CD14-positive monocyte (primary cell): ENCODE data around the gene HOXA11. TPM values are rescaled to one million over a fixed set of nuclear protein-coding genes. Genes with fewer than 3 reads are reported as not detected.

Experiments
- DNase-seq, 3 donors: peaks; one replicate each; pipeline ENCODE4 v3.0.0-alpha.2; 2011 to 2022
- H2AFZ ChIP-seq: 2 replicates; pipeline ENCODE4 v1.6.0; 2012; ENCODE audit warnings: mild to moderate bottlenecking, low read depth, low read length, inconsistent platforms; ENCODE audit not compliant: insufficient read depth, poor library complexity, severe bottlenecking
- H3K27ac ChIP-seq, 2 donors: 1 replicate in 1 of 2; 2 replicates in 1 of 2; pipeline ENCODE4 v1.5.1; 2012 to 2013; ENCODE audit warnings: low read length in 2 of 2, control low read depth in 1 of 2, inconsistent platforms in 1 of 2, low read depth in 1 of 2, mild to moderate bottlenecking in 1 of 2
- H3K27me3 ChIP-seq, 2 donors: one replicate each; pipeline versions ENCODE4 v1.6.0 to v1.6.1; 2011 to 2013; ENCODE audit warnings: low read length in 2 of 2; ENCODE audit not compliant: control insufficient read depth in 2 of 2, insufficient read depth in 2 of 2
- H3K36me3 ChIP-seq, 2 donors: replicated peaks in 1 of 2; 1 replicate in 1 of 2; 2 replicates in 1 of 2; pipeline versions ENCODE4 v1.5.1 to v1.6.1; 2012 to 2013; ENCODE audit warnings: low read length in 2 of 2, control low read depth in 1 of 2, inconsistent platforms in 1 of 2, mild to moderate bottlenecking in 1 of 2; ENCODE audit not compliant: insufficient read depth in 2 of 2, control insufficient read depth in 1 of 2
- H3K4me1 ChIP-seq, 2 donors: 1 replicate in 1 of 2; 2 replicates in 1 of 2; pipeline versions ENCODE4 v1.5.1 to v1.6.1; 2012 to 2013; ENCODE audit warnings: low read length in 2 of 2, control low read depth in 1 of 2, inconsistent platforms in 1 of 2, mild to moderate bottlenecking in 1 of 2, moderate library complexity in 1 of 2; ENCODE audit not compliant: insufficient read depth in 2 of 2, control insufficient read depth in 1 of 2
- H3K4me2 ChIP-seq: replicated peaks from 2 replicates; pipeline ENCODE3; 2012; ENCODE audit warnings: low read length, moderate library complexity, mild to moderate bottlenecking; ENCODE audit not compliant: poor library complexity, severe bottlenecking; ENCODE audit errors: extremely low read depth
- H3K4me3 ChIP-seq, 3 experiments: fragments of 200-600 bp in 1 of 3; sonication (generic) in 1 of 3; replicated peaks in 1 of 3; 1 replicate in 2 of 3; 2 replicates in 1 of 3; pipeline ENCODE4 v1.5.1; 2011 to 2013; ENCODE audit warnings: low read length in 3 of 3, mild to moderate bottlenecking in 3 of 3, control low read depth in 2 of 3, low read depth in 2 of 3, inconsistent platforms in 1 of 3, moderate library complexity in 1 of 3
- H3K79me2 ChIP-seq: 2 replicates; pipeline ENCODE4 v1.6.0; 2012; ENCODE audit warnings: mild to moderate bottlenecking, control low read depth, inconsistent platforms, low read length, moderate library complexity; ENCODE audit not compliant: insufficient read depth
- H3K9ac ChIP-seq: 2 replicates; pipeline ENCODE4 v1.6.0; 2017; ENCODE audit warnings: low read length, mild to moderate bottlenecking; ENCODE audit not compliant: insufficient read depth, poor library complexity, severe bottlenecking
- H3K9me3 ChIP-seq, 2 donors: replicated peaks in 1 of 2; 1 replicate in 1 of 2; 2 replicates in 1 of 2; pipeline versions ENCODE4 v1.5.1 to v1.6.1; 2012 to 2013; ENCODE audit warnings: low read length in 2 of 2, control low read depth in 1 of 2; ENCODE audit not compliant: control insufficient read depth in 1 of 2, insufficient read depth in 1 of 2
- H4K20me1 ChIP-seq: 2 replicates; pipeline ENCODE4 v1.6.0; 2012; ENCODE audit warnings: mild to moderate bottlenecking, low read length, control low read depth, moderate library complexity; ENCODE audit not compliant: insufficient read depth
- H3K27ac Mint-ChIP-seq, 7 donors: one replicate each; pipeline ENCODE4 v1.8.0; 2020; ENCODE audit warnings: mild to moderate bottlenecking in 7 of 7, mixed read lengths in 7 of 7, moderate library complexity in 6 of 7, inconsistent platforms in 2 of 7
- H3K27me3 Mint-ChIP-seq, 3 donors: one replicate each; pipeline ENCODE4 v1.8.0; 2021 to 2022; ENCODE audit warnings: low read depth in 3 of 3, mild to moderate bottlenecking in 3 of 3, mixed read lengths in 3 of 3, moderate library complexity in 3 of 3, inconsistent platforms in 1 of 3
- H3K36me3 Mint-ChIP-seq, 2 donors: one replicate each; pipeline ENCODE4 v1.8.0; 2020; ENCODE audit warnings: mixed read lengths in 2 of 2, inconsistent platforms in 1 of 2, mild to moderate bottlenecking in 1 of 2
- H3K4me1 Mint-ChIP-seq: one replicate; pipeline ENCODE4 v1.8.0; 2020; ENCODE audit warnings: mild to moderate bottlenecking, mixed read lengths
- H3K4me3 Mint-ChIP-seq, 2 donors: one replicate each; pipeline ENCODE4 v1.8.0; 2020; ENCODE audit warnings: mild to moderate bottlenecking in 2 of 2, mixed read lengths in 2 of 2, moderate library complexity in 1 of 2
- H3K9me3 Mint-ChIP-seq, 7 donors: one replicate each; pipeline ENCODE4 v1.8.0; 2020 to 2022; ENCODE audit warnings: mixed read lengths in 7 of 7, mild to moderate bottlenecking in 6 of 7, moderate library complexity in 6 of 7, inconsistent platforms in 2 of 7
- CTCF ChIP-seq: fragments of 200-600 bp; IDR thresholded peaks from one replicate; pipeline ENCODE4 v1.8.0; 2022; ENCODE audit warnings: antibody characterized with exemption, mild to moderate bottlenecking
- WGBS: methylation state at CpG from one replicate; pipeline ENCODE4 v1.1.5; 2013; ENCODE audit warnings: missing lambda C conversion rate; ENCODE audit not compliant: insufficient coverage; 5-methylcytosine and 5-hydroxymethylcytosine counted together
- intact Hi-C, 2 donors: fragments of 100-400 bp; cut with micrococcal nuclease; formaldehyde crosslinking; loops; one replicate each; pipeline versions ENCODE4 v1.15.0 to v1.15.1; 2023
- polyA plus RNA-seq, 3 donors: library from polyadenylated mRNA; depleted of rRNA in 1 of 3; unstranded in 2 of 3; stranded (reverse) in 1 of 3; fragments of 300-500 nt in 2 of 3; fragments of >200 nt in 1 of 3; fragmentation: Illumina TruSeq in 2 of 3; gene quantifications; 1 replicate in 2 of 3; 2 replicates in 1 of 3; pipeline ENCODE4 v1.2.3, GENCODE V29; 2012 to 2021

Gene HOXA11
- polyA plus RNA-seq, 3 donors = not detected

GRCh38 chr7:27172315-27172774 is 12.7 kb downstream of the HOXA11 start:
- WGBS = 0% methylated on average over 10 of the region's 10 CpGs
- peaks cover 19 to 29% of the 10 kb centered on the region in 2 donors for H3K36me3 Mint-ChIP-seq
- Histone ChIP-seq H3K4me2 (peak overlapping the region; percentile 92), H3K27ac (no peak overlapping the region), H3K9me3 (peaks cover 11 to 37% of the 10 kb centered on the region in 2 donors), H2AFZ (no peak overlapping the region), H3K27me3 (peaks cover 71 to 98% of the 10 kb centered on the region in 2 donors), H3K79me2 (no peaks in the 10 kb centered on the region), H3K4me3 (peak overlapping the region in 1 of 3 experiments; percentile 76), H4K20me1 (peaks cover 9% of the 10 kb centered on the region), H3K36me3 (no peaks in the 10 kb centered on the region), H3K9ac (no peak overlapping the region), H3K4me1 (peaks cover 44 to 64% of the 10 kb centered on the region in 2 donors)
- peaks cover 44% of the 10 kb centered on the region for H3K4me1 Mint-ChIP-seq
- peaks cover 2 to 44% (median 26%) of the 10 kb centered on the region in 7 donors for H3K9me3 Mint-ChIP-seq
- intact Hi-C loops = loop anchor here in 1 of 2 donors (5.0 kb wide), 1 partner anchor 1310 kb away; no protein-coding TSS in a partner anchor
- no peak for DNase-seq
- TF ChIP-seq CTCF = no peak
- no peak overlapping the region for H3K27ac Mint-ChIP-seq
- H3K4me3 Mint-ChIP-seq = peak overlapping the region; percentile 24 to 89
- peaks cover 87 to 98% (median 92%) of the 10 kb centered on the region in 3 donors for H3K27me3 Mint-ChIP-seq

- intact Hi-C loops = loop anchor here in 1 of 2 donors (5.0 kb wide), 1 partner anchor 1309 kb away; no protein-coding TSS in a partner anchor
- Mint-ChIP-seq H3K4me3 (peak overlapping the region; percentile 63 to 89), H3K9me3 (peaks cover 5 to 50% (median 31%) of the 10 kb centered on the region in 7 donors), H3K36me3 (peaks cover 24 to 34% of the 10 kb centered on the region in 2 donors), H3K4me1 (peaks cover 50% of the 10 kb centered on the region), H3K27ac (peak overlapping the region in 1 of 7 donors; percentile 15), H3K27me3 (peaks cover 89 to 98% (median 92%) of the 10 kb centered on the region in 3 donors)
- no peak overlapping the region for H2AFZ ChIP-seq
- H3K9me3 ChIP-seq = peaks cover 16 to 43% of the 10 kb centered on the region in 2 donors
- peak overlapping the region in 1 of 3 experiments; percentile 76 for H3K4me3 ChIP-seq
- DNase-seq = no peak
- H3K9ac ChIP-seq = no peak overlapping the region
- H3K27me3 ChIP-seq = peaks cover 75 to 98% of the 10 kb centered on the region in 2 donors
- H3K79me2 ChIP-seq = no peaks in the 10 kb centered on the region
- peaks cover 9% of the 10 kb centered on the region for H4K20me1 ChIP-seq
- no peaks in the 10 kb centered on the region for H3K36me3 ChIP-seq
- TF ChIP-seq CTCF = no peak
- no peak overlapping the region for H3K27ac ChIP-seq
- H3K4me1 ChIP-seq = peaks cover 49 to 70% of the 10 kb centered on the region in 2 donors
- H3K4me2 ChIP-seq = peak overlapping the region; percentile 92
- WGBS = 2% methylated on average over 15 of the region's 30 CpGs
Observed at GRCh38 chr7:27171637-27172314, 13.3 kb downstream of the HOXA11 start.
